ENCODE results near the gene MRS2.

DNA sequence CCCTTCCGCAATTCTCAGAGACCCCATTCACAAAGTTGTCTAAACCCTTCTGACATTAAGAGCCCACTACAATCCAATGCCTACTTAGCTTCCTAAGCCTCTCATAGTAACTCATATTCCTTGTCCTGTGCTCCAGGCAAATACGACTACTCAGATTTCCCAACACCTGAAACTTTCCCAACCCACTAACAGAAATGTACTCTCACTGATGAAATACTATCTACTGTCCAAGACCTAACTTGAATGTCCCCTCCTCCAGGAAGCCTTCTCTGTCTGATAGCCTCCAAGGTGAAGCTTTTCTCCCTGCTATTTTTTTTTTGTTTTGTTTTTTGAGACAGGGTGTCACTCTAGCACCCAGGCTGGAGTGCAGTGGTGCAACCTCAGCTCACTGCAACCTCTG, 56.2 kb downstream of the MRS2 start:
- TF ChIP-seq, protein P1, sequence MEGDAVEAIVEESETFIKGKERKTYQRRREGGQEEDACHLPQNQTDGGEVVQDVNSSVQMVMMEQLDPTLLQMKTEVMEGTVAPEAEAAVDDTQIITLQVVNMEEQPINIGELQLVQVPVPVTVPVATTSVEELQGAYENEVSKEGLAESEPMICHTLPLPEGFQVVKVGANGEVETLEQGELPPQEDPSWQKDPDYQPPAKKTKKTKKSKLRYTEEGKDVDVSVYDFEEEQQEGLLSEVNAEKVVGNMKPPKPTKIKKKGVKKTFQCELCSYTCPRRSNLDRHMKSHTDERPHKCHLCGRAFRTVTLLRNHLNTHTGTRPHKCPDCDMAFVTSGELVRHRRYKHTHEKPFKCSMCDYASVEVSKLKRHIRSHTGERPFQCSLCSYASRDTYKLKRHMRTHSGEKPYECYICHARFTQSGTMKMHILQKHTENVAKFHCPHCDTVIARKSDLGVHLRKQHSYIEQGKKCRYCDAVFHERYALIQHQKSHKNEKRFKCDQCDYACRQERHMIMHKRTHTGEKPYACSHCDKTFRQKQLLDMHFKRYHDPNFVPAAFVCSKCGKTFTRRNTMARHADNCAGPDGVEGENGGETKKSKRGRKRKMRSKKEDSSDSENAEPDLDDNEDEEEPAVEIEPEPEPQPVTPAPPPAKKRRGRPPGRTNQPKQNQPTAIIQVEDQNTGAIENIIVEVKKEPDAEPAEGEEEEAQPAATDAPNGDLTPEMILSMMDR (IDR thresholded peaks at IDR 0.05): no peak
- TF ChIP-seq EZH2 (IDR thresholded peaks at IDR 0.05): no peak
- no peak for TF ChIP-seq EZH2phosphoT487 (IDR thresholded peaks at IDR 0.05)
